Inflammatory macrophage (primary cell): Measurements from ENCODE around the gene RAD51AP1.
"Not testable (repeated sequence)": the region's sequence is repeated elsewhere in the genome, so short reads cannot be mapped to it uniquely, and the experiment has no call there.

Source experiments
- DNase-seq, 2 donors: peaks; one replicate each; pipeline ENCODE4 v3.0.0-alpha.2; 2020 to 2022
- total RNA-seq, 18 experiments: gene quantifications; one replicate each; lab custom pipeline; 2026; ENCODE audit warnings: mixed read lengths in 6 of 18, inconsistent platforms in 2 of 18; lab: John Stamatoyannopoulos, UW

The RAD51AP1 gene, protein sequence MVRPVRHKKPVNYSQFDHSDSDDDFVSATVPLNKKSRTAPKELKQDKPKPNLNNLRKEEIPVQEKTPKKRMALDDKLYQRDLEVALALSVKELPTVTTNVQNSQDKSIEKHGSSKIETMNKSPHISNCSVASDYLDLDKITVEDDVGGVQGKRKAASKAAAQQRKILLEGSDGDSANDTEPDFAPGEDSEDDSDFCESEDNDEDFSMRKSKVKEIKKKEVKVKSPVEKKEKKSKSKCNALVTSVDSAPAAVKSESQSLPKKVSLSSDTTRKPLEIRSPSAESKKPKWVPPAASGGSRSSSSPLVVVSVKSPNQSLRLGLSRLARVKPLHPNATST
- 8.0 to 47.9 (median 25.6) reads per million in 18 experiments for total RNA-seq

DNA sequence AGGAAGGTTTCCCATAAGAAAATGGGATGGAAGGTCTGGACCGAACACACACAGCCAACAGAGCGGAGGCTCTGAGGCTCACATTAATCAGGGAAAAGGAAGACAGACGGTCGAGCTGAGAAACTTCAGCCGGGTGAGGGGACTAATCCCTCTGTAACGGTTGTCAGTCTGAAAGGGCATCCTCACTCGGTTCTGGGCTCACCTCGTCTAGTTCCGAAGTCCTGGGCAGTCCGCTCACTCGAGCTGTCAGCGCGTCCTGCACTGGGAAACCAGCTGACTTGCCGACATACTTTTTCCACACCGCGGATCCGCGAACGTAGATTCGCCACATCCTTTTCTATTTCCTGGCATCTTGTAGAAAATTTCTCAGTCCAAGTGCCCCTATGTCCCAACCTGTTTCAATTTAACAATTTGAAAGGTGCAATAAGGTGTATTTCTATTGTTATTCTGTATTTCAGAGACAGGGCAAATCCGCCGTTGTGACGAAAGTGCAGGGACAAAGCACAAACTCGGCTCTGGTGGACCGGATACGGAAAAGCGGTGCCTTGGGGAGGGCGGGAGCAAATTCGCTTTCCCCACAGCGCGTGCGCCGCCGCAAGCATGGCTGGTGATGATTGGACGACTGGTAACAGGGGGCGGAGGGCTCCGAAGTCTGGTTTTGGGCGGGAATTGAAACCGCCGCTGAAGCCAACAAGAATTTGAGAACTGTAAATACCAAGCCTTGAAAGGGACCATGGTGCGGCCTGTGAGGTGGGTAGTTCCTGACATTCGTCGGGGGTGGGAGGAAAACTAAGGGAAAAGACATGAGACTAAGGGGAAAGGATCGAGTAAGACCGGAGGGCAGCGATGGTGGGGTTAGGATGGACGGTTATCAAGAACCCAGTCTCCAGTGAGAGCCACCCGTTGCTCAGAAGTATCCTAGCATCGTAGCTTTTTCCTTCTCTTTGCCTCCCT, at the start of gene RAD51AP1:
RAD51AP1 (plus strand) TSS at position 684 of the 954 bp plus-strand sequence; CDS start at position 734, 50 bp downstream.
- peak; percentile 98 for DNase-seq

DNA sequence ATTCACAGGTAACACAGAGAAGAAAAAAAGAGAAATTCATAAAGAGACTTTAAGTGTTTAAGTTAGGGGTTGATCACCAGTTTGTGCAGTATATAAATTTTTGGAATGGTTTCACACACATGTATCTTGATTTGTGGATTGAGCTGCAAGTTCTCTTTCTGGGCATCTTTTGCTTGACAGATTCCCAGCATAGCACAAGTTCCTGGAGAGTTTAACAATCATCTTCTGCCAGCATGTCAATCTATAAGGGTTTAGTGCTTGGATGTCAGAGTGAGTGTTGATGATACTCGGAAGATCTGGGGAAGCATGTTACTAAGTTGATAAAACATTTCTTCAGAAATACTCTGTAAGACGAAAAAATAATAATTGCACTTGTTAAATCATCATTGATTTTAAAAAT, 49.1 kb upstream of the RAD51AP1 start:
- DNase-seq: no peak

DNA sequence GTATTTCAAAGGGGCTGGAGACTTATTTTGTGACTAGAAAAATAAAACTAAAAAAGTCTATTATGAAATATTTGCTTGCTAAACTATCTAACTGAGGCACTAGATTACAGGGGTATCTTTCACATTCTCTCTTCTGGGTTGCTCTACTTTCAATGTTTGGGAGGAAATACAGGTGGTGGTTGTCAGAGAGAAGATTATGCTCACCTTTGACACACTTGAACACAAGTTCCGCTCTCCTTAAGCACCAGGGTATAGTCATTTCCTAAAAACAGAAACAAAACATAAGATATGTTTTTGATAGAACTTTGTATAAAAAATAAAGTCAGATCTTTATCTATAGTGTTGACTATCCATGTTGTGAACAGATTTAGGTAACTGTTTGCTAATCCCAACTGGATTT, 47.7 kb upstream of the RAD51AP1 start:
- DNase-seq: no peak

DNA sequence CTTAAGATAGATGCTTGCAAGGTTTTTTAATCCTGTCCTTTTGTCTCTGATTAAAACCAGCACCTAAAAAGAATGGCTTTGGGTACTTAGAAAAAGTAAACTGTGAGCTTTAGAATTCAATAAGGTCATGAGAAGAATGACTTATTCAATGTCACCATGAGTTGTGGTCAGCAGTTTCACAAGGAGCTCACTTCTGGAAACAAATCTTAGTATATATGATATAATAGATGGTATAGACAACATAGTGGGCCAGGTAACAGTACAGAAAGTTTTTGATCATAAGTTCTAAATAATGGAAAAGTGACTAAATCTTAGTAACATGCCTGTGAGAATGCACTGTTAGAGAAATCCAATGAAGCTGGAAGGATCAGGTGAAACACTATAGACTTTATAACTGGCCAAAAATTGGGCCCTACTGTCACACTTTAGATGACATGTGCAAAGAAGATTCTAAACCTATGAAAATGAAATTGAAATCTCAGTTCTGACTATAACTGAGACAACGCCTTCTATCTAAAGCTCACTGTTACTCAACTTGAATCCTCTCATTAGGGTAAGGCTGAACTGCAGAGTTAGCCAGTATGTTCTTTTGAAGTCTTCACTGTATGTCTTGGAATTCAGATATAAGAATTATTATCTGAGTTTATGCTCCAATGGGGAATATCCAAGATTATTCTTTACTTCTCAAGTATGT, 42.4 kb upstream of the RAD51AP1 start:
- no peak for DNase-seq

DNA sequence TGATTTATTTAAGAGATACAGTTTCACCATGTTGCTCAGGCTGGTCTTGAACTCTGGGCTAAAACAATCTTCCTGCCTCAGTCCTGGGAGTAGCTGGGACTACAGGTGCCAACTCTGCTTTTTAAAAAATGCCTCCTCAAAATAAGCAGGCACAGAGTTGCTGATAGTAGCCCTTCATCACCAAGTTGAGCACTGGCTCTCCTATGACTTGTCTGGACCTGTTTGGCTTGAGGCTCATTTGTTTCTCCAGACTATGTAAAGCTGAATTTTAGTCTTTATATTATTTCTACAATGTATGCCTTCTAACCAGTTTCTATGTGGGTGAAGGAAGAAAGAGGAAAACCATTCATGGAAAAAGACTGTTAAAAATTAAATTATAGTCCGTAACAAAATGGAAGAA, 39.5 kb upstream of the RAD51AP1 start:
- no peak for DNase-seq

DNA sequence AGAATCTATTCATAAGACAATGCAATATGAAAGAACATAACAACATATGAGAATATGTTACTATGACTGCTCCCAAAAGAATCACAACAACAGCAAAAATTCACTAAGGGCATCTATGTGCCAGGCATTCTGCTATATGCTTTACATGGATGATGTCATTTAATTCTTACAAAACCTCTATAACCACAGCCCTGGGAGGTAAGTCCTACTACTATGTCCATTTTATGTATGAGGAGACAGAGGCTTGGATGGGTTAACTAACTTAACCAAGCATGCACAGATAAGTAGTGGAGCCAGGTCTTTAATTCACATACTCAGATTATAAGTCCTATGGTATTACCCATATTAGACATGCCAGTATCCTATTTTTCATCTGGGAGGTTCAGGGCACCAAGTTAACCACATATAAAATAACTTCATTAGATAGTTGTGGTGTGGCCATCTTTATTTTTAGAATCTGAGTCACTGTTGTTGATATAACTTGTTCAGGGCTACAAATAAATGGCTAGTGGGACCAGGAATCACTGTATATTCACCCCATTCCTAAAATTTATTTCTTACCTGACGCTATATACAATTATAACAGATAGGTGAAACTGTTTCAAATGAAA, 33.2 kb upstream of the RAD51AP1 start:
- no peak for DNase-seq

DNA sequence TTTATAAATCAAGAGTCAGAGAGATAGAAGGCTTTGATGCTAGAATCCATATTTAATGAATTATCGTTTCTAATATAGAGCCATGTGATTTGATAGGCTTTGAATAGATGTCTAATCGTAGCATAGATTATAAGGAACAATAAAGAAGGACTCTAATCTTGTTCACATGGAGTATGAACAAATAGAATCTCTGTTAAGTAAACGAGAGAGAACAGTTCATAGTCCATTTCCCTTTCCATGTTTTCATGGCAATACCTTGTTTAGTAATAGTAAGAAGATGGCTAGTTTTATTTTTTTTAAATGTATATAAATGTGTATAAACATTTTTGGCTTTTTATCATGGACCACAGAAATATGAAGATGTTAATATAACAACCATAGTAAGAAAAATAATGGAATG, 32.3 kb upstream of the RAD51AP1 start:
- no peak for DNase-seq

DNA sequence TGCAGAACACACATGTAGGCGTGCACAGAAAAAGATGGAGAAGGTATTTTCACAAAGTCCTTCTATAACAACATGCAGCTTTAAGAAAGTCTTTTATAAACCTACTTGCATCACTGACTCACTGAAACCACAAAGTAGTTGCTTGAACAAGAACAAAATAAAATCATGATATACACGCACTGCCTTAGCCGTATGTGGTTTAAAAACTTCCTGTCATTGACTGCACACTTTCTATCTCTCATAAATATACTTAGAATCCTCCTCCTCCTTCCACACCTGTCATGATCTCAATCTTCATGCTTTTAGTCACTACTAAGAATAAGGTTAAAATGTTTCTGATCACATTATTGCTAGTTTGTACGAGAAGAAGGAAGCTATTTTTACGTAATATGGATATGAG, 31.8 kb upstream of the RAD51AP1 start:
- DNase-seq: no peak

DNA sequence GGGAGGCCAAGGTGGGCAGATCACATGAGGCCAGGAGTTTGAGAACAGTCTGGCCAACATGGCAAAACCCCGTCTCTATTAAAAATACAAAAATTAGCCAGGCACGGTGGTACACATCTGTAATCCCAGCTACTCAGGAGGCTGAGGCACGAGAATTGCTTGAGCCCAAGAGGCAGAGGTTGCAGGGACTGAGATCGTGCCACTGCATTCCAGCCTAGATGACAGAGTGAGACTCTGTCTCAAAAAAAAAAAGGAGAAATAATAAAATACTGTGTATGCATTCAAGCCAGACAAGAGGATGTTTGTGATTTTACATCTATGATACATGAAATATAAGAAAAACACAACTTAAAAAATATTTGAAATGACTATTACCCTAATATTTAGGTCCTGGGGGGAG, 30.2 kb upstream of the RAD51AP1 start:
- DNase-seq: not testable (repeated sequence)

DNA sequence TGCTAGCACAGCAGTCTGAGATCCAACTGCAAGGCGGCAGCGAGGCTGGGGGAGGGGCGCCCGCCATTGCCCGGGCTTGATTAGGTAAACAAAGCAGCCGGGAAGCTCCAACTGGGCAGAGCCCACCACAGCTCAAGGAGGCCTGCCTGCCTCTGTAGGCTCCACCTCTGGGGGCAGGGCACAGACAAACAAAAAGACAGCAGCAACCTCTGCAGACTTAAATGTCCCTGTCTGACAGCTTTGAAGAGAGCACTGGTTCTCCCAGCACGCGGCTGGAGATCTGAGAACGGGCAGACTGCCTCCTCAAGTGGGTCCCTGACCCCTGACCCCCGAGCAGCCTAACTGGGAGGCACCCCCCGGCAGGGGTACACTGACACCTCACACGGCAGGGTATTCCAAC, 29.4 kb upstream of the RAD51AP1 start:
- not testable (repeated sequence) for DNase-seq

DNA sequence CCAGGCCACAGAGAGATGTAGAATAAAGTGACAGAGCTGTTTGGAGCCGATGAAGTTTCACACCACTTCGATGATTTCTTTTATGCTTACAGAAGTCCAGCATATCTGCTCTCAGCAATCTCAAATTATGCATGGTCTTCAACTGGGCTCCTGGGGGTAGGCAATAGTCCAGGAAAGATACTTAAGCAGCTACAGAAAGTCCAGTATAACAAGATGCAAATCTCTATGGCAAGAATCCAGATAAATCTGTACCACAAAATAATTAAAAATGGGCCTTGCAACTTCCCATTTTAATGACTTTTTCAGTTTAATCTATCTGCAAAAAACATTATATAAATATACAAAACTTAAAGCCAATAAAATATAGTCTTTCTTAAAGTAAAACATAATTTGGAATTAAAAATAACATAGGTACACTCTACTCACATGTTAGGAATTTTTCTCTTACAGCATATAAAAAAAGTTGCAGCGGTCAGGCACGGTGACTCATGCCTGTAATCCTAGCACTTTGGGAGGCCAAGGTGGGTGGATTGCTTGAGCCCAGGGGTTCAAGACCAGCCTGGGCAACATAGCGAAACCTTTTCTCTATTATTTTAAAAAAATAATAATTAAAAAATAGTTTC, 20.5 kb upstream of the RAD51AP1 start:
- DNase-seq: no peak

DNA sequence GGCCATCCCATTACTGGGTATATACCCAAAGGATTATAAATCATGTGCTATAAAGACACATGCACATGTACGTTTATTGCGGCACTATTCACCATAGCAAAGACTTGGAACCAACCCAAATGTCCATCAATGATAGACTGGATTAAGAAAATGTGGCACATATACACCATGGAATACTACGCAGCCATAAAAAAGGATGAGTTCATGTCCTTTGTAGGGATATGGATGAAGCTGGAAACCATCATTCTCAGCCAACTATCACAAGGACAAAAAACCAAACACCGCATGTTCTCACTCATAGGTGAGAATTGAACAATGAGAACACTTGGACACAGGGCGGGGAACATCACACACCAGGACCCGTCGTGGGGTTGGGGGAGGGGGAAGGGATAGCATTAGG, 15.2 kb upstream of the RAD51AP1 start:
- not testable (repeated sequence) for DNase-seq

DNA sequence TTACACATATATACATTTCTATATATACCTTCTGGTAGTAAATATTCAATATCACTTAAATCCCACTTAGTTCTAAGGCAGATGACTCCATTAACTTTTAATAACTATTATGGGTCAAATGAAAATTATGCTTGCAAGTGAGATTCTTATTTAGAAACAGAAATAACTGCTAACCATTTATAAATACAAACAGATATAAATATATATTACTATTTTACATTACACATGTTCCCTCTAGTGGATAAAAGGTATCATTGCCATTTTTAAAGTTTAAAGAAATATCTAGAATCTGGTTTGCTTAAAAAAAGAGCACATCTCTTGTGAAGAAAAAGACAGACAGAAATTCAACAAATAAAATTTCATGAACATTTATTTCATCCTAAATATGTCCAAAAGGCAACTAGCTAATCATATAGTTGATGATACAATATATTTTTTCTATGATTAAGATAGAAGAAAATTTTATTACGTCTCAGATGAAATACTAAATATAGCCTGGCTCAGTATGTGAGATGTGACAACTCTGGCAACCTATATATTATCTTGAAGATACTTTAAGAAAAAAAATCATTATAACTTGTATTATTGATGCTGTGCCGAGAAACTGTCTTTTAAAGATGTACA, 11.7 kb upstream of the RAD51AP1 start:
- DNase-seq: peak in 1 of 2 donors; percentile 55

DNA sequence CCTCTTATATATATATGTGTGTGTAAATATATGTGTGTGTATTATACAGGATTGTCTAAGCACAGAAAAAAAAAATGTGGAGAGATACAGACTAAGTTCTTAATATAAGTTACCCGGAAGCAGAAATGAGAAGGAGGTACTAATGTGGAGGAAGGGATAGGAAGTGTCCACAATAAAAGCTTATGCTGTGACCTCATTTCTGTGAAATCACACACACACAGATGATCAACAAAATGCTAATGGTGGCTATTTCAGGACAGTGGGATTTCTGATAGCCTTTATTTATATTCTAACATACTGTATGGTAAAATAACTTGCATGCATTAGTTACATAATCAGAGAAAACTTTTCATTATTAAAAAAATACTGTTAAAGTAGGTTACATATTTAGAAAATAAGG, 8.5 kb upstream of the RAD51AP1 start:
- no peak for DNase-seq

DNA sequence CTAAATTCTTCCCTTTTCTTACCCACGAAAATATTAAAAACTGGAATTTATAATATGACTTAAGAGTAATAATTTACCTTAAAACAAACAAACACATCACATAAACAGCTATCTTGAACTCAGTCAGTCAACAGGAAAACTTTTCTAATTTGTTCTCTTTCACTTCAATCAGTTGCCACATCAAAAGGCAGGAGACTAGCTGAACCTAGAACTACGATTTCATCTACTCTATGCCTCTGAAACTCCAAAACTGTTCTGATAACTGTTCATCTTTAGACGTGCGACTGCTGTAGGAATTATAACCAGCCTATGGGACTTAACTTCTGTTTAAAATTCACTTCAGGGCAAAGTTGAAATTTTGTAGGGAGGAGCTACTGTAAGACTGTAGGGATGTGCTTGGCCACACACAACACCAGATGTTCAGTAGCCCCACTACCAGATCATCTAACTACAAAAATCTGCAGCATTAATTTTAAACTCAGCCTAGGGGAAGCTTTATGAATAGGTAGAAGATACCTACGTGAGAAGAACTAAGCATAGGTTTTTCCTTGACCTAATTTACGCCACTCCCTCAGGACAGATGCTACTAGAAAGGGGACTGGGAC, 7.6 kb upstream of the RAD51AP1 start:
- DNase-seq: no peak

DNA sequence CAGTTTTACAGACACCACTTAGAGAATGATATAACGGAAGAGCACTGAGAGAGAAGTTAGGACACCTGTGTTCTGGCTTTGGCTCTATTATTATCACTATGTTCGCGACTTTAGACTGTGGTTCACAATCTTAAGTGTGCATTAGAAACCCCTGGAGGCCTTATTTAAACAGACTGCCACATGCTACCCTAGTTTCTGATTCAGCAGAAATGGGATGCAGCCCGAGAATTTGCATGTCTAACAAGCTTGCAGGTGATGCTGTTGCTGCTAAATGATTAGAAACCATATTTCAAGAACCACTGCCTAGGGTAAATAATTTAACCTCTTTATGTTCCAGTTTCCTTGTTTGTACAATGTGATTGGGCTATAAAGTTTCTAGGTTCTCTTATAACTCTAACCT, 3.6 kb upstream of the RAD51AP1 start:
- no peak for DNase-seq

DNA sequence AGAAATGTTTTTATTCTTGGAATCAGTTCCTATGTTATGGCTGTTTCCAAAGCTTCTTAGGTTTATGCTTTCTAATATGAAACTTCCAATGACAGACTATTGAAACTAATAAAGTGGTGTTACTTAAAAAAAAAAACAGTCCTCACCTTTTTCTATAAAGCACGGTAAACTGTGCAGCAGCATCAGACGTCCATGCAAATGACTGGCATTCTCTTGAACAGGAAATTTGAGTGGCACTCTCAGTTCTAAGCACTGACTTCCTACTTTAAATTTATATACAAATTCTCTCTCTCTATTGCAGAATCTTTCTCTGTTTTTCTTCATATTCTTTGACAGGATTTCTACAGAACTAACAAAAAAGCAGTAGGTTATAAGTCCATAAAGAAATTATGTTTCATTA, 2.8 kb upstream of the RAD51AP1 start:
- DNase-seq: no peak

DNA sequence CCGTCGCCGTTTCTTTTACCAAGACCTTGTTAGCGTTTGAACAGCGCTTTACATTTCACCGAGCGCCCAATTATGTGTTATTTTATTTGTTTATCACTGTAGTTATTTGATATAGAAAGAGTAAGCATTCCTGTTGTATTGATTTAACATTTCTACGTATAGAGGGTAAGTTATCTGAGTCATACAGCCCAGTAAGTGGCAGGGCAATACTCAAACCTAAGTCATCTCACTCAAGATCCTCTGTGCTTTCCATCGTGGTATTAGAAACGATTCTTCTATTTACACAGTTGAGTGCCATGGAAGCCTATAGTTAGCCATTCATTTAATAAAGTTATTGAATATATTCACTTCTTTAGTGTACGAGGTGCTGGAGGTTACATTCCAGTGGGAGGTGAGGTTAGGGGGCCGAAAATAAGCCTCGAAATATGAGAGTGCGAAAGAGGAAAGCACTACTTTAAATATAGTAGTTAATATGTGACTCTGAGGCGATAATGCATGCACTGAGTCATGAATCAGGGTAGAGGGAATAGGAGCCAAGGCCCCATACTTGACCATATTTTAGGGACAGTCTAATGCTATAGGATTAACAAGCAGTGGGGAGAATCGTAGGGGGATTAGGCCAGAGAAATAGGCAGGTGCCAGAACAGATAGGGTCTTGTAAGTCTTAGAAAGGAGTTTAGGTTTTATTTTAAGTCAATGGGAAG, 629 bp downstream of the RAD51AP1 start:
- DNase-seq: no peak

DNA sequence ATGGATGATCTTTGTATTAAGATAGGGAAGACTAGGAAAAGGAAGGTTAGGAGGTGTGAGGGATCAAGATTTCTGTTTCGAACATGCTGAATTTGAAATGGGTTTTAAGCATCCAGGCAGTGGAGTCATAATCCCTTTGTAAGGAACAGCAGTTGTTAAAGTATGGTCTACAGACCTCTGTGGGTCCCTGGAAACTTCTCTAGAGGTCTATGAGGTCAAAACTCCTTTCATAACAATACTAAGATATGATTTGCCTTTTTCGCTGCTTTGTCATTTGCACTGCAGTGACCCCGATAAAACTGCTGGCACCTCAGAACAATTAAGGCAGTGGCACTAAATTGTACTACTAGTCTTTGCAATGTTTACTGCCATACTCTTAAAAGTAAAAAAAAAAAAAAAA, 1.5 kb downstream of the RAD51AP1 start:
- DNase-seq: no peak

DNA sequence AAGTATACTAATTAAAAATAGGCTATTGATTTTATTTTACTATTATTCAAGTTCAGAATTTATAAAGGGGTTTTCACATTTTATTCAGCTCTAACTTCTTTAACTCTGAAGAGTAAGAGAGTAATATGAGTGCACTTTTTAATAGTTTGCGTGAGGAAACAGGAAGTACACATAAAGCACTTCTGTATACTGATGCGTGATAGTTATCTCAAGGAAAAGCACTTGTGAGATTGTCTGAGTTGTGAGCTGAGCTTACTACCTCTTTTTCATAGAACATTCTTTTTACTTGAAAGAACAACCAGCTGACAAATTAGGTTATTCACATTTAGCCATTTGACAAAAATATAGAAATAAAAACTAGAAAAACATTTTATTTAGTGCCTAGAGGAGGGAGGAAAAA, 1.9 kb downstream of the RAD51AP1 start:
- peak in 1 of 2 donors; percentile 31 for DNase-seq

DNA sequence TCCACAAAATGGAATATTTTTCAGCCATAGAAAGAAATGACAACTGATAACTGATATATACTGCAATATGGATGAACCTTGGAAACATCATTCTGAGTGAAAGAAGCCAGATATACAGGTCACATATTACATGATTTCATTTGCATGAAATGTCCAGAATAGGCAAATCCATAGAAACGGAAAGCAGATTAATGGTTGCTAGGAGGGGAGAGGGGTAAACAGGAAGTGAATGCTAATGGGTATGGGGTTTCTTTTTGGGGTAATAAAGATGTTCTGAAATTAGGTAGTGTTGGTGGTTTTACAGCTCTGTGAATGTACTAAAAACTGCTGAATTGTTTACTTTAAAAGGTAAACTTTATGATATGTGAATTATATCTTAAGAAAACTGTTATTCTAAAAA, 6.5 kb downstream of the RAD51AP1 start:
- DNase-seq: no peak
